GM10266 (cell line): Measurements from ENCODE around the gene CPVL.
A peak's percentile ranks its signal among the peaks of the same experiment; 100 is the strongest.

Experiments used
- DNase-seq: peaks from one replicate; pipeline ENCODE4 v3.0.0; 2012; ENCODE audit errors: extremely low spot score
- CTCF ChIP-seq: IDR thresholded peaks from 2 replicates; pipeline ENCODE4 v1.5.1; 2012; ENCODE audit warnings: mild to moderate bottlenecking, low read depth; ENCODE audit not compliant: control insufficient read depth, insufficient read depth; ENCODE audit errors: missing control alignments

The CPVL gene

GRCh38 chr7:29146057-29146706, at the start of gene CPVL:
Gene CPVL, minus strand, starts transcription at chr7:29146537. Its CDS starts 25,476 bp downstream, at chr7:29121061.
- DNase-seq = no peak
- TF ChIP-seq CTCF = no peak

GRCh38 chr7:29194594-29195427, 48.5 kb upstream of the CPVL start, which contains the start of gene CHN2:
Gene CHN2, plus strand, starts transcription at chr7:29194775.
- DNase-seq = peak; percentile 52
- TF ChIP-seq CTCF = no peak

GRCh38 chr7:29194206-29194593, 47.9 kb upstream of the CPVL start:
- no peak for TF ChIP-seq CTCF
- DNase-seq = peak; percentile 16

GRCh38 chr7:29193316-29194205, 47.2 kb upstream of the CPVL start:
- no peak for DNase-seq
- TF ChIP-seq CTCF = no peak

- DNase-seq = no peak
- no peak for TF ChIP-seq CTCF
Measured at GRCh38 chr7:29192811-29193210, 46.5 kb upstream of the CPVL start.

GRCh38 chr7:29192323-29192722, 46.0 kb upstream of the CPVL start:
- no peak for TF ChIP-seq CTCF

More at GRCh38 chr7:29192323-29192722, 46.0 kb upstream of the CPVL start:
- no peak for DNase-seq
